PC-3 (cell line): ENCODE measurements around the gene SSTR3. TPM values are rescaled to one million over a fixed set of nuclear protein-coding genes. Genes with fewer than 3 reads are reported as not detected.

Experiments
- ATAC-seq: fragments of 200-7000 bp; cut with Tn5 transposase; 2 replicates; pipeline ENCODE4 v1.9.1; 2020; ENCODE audit warnings: mild to moderate bottlenecking, moderate library complexity
- BruUV-seq: library from RNA; stranded (reverse); fragments of 400-500 nt; replicated peaks from 2 replicates; lab custom pipeline; 2021; lab: Mats Ljungman, UMichigan
- CTCF ChIA-PET: fragments of 300-600 bp; sonication (Branson Sonifier 250); formaldehyde crosslinking; loops from one replicate; lab custom pipeline; 2022; ENCODE audit warnings: antibody characterized with exemption; lab: Charles Lee
- POLR2A ChIA-PET: fragments of 300-600 bp; sonication (Branson Sonifier 250); formaldehyde crosslinking; loops from one replicate; lab custom pipeline; 2022; ENCODE audit warnings: antibody characterized with exemption; ENCODE audit not compliant: unreplicated experiment; lab: Charles Lee
- DNase-seq: peaks from one replicate; pipeline ENCODE4 v3.0.0-alpha.2; 2015
- H2AFZ ChIP-seq: fragments of 300-600 bp; sonication (generic); 2 replicates; pipeline ENCODE4 v1.6.0; 2016; ENCODE audit warnings: antibody characterized with exemption, low read length
- H3F3A ChIP-seq: fragments of 300-600 bp; sonication (generic); one replicate; pipeline ENCODE4 v1.6.0; 2017; ENCODE audit warnings: antibody characterized with exemption, low read length, control low read depth, mild to moderate bottlenecking; ENCODE audit not compliant: unreplicated experiment
- H3K27ac ChIP-seq: fragments of 300-600 bp; sonication (generic); 2 replicates; pipeline ENCODE4 v1.5.1; 2016; ENCODE audit warnings: mild to moderate bottlenecking, low read length
- H3K27me3 ChIP-seq: fragments of 300-600 bp; sonication (generic); 2 replicates; pipeline ENCODE4 v1.6.1; 2016; ENCODE audit warnings: low read length, mixed read lengths
- H3K36me3 ChIP-seq: fragments of 300-600 bp; sonication (generic); 2 replicates; pipeline ENCODE4 v1.6.1; 2016; ENCODE audit warnings: low read depth, mixed run types, low read length, mixed read lengths
- H3K4me1 ChIP-seq: fragments of 300-600 bp; sonication (generic); 2 replicates; pipeline ENCODE4 v1.5.1; 2016; ENCODE audit warnings: low read length; ENCODE audit not compliant: insufficient read depth
- H3K4me2 ChIP-seq: fragments of 300-600 bp; sonication (generic); 2 replicates; pipeline ENCODE4 v1.6.0; 2016; ENCODE audit warnings: low read length
- H3K4me3 ChIP-seq: fragments of 300-600 bp; sonication (generic); 2 replicates; pipeline ENCODE4 v1.5.1; 2016; ENCODE audit warnings: mild to moderate bottlenecking, low read length, mixed read lengths
- H3K79me2 ChIP-seq: fragments of 300-600 bp; sonication (generic); 2 replicates; pipeline ENCODE4 v1.6.1; 2017; ENCODE audit warnings: low read length, mixed read lengths
- H3K9ac ChIP-seq: fragments of 300-600 bp; sonication (generic); 2 replicates; pipeline ENCODE4 v1.6.0; 2016; ENCODE audit warnings: mild to moderate bottlenecking, low read length
- H3K9me2 ChIP-seq: fragments of 300-600 bp; sonication (generic); replicated peaks from 2 replicates; pipeline ENCODE4 v1.6.1; 2016; ENCODE audit warnings: mixed run types, low read length, mixed read lengths
- H3K9me3 ChIP-seq: fragments of 300-600 bp; sonication (generic); 2 replicates; pipeline ENCODE4 v1.6.1; 2016; ENCODE audit warnings: low read length, mixed read lengths
- H4K20me1 ChIP-seq: fragments of 300-600 bp; sonication (generic); 2 replicates; pipeline ENCODE4 v1.6.1; 2016; ENCODE audit warnings: low read length, mixed read lengths
- CTCF ChIP-seq: fragments of 300-600 bp; sonication (generic); conservative IDR thresholded peaks from 2 replicates; pipeline ENCODE4 v1.5.1; 2017; ENCODE audit warnings: antibody characterized with exemption, low read depth, mild to moderate bottlenecking, low read length
- EZH2 ChIP-seq: fragments of 300-600 bp; sonication (generic); IDR thresholded peaks from one replicate; pipeline ENCODE4 v1.6.1; 2017; ENCODE audit warnings: antibody characterized with exemption, mild to moderate bottlenecking, low read length; ENCODE audit not compliant: unreplicated experiment
- EZH2phosphoT487 ChIP-seq: fragments of 300-600 bp; sonication (generic); IDR thresholded peaks from 2 replicates; pipeline ENCODE4 v1.6.1; 2018; ENCODE audit warnings: mild to moderate bottlenecking, antibody characterized with exemption, low read length, borderline replicate concordance
- intact Hi-C: fragments of 100-400 bp; cut with micrococcal nuclease; formaldehyde crosslinking; loops from 2 replicates; pipeline ENCODE4 v1.9.0; 2023
- total RNA-seq: library from RNA; depleted of rRNA; stranded (reverse); fragments of >200 nt; gene quantifications from 2 replicates; pipeline ENCODE4 v1.2.3, GENCODE V29; 2014

The SSTR3 gene
- total RNA-seq, 1 experiment from 2014 or later = 0.55 TPM

- Histone ChIP-seq H3K79me2 (no peaks in the 10 kb centered on the region), H3K9me2 (no peaks in the 10 kb centered on the region), H3K4me2 (no peak overlapping the region), H3K9ac (no peak overlapping the region), H4K20me1 (no peaks in the 10 kb centered on the region), H3K4me1 (peaks cover 23% of the 10 kb centered on the region), H3K36me3 (no peaks in the 10 kb centered on the region), H3K9me3 (no peaks in the 10 kb centered on the region), H3K27ac (no peak overlapping the region), H3K27me3 (no peaks in the 10 kb centered on the region), H2AFZ (no peak overlapping the region), H3K4me3 (no peak overlapping the region), H3F3A (no peaks in the 10 kb centered on the region)
- POLR2A ChIA-PET = no interaction called here
- no peak for ATAC-seq
- DNase-seq = no peak
- BruUV-seq = no TSS peak
- no peak for TF ChIP-seq EZH2
- TF ChIP-seq CTCF = no peak
- no peak for TF ChIP-seq EZH2phosphoT487
- CTCF ChIA-PET = no interaction called here
- intact Hi-C loops = no loop called here
Measured at GRCh38 chr22:37249986-37250385, 37.7 kb upstream of the SSTR3 start.

GRCh38 chr22:37248251-37248650 lies 36.0 kb upstream of the SSTR3 start:
- peak; percentile 24; the same call in 1 of the 2 replicates for ATAC-seq
- Histone ChIP-seq H3K27ac (peak overlapping the region; percentile 57), H3K9me3 (no peaks in the 10 kb centered on the region), H3K4me2 (peak overlapping the region; percentile 41; the same call in 1 of the 2 replicates), H3K36me3 (no peaks in the 10 kb centered on the region), H3K4me3 (no peak overlapping the region), H3K9me2 (no peaks in the 10 kb centered on the region), H4K20me1 (no peaks in the 10 kb centered on the region), H3K4me1 (peaks cover 15% of the 10 kb centered on the region), H3K79me2 (peaks cover 8% of the 10 kb centered on the region), H2AFZ (peak overlapping the region; percentile 55; the same call in 1 of the 2 replicates), H3F3A (no peaks in the 10 kb centered on the region), H3K9ac (no peak overlapping the region), H3K27me3 (no peaks in the 10 kb centered on the region)
- ChIA-PET POLR2A (no interaction called here), CTCF (no interaction called here)
- peak; percentile 66 for DNase-seq
- intact Hi-C loops = no loop called here
- no peak for TF ChIP-seq EZH2
- TF ChIP-seq CTCF = no peak
- TF ChIP-seq EZH2phosphoT487 = no peak
- BruUV-seq = no TSS peak

GRCh38 chr22:37245740-37246139 lies 33.5 kb upstream of the SSTR3 start:
- TF ChIP-seq CTCF = no peak
- TF ChIP-seq EZH2phosphoT487 = no peak
- TF ChIP-seq EZH2 = no peak
- ATAC-seq (no peak), DNase-seq (no peak)
- Histone ChIP-seq H3K9me3 (no peaks in the 10 kb centered on the region), H2AFZ (no peak overlapping the region), H3K27me3 (no peaks in the 10 kb centered on the region), H3K4me3 (no peak overlapping the region), H3K9ac (no peak overlapping the region), H3F3A (no peaks in the 10 kb centered on the region), H3K4me2 (no peak overlapping the region), H4K20me1 (no peaks in the 10 kb centered on the region), H3K9me2 (no peaks in the 10 kb centered on the region), H3K36me3 (no peaks in the 10 kb centered on the region), H3K79me2 (peaks cover 24% of the 10 kb centered on the region), H3K4me1 (peaks cover 30% of the 10 kb centered on the region), H3K27ac (no peak overlapping the region)
- CTCF ChIA-PET = no interaction called here
- intact Hi-C loops = no loop called here
- BruUV-seq = no TSS peak
- POLR2A ChIA-PET = no interaction called here
